ENCODE results near the gene SIX4. TPM values are rescaled to one million over a fixed set of nuclear protein-coding genes. Genes with fewer than 3 reads are reported as not detected.

SIX4 gene
- total RNA-seq, 2 donors from 2014 or later: 17.6 to 21.3 TPM

DNA sequence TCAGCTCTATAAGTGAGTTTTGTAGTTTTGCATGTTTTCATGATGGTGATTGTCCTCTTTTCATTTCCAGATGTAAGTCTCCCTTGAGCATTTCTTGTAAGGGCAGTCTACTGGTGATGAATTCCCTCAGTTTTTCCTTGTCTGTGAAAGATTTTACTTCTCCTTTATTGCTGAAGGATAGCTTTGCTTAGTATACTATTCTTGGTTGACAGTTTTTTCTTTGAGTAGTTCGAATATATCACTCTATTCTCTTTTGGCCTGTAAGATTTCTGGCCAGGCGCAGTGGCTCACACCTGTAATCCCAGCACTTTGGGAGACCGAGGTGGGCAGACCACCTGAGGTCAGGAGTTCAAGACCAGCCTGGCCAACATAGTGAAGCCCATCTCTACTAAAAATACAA lies 23.6 kb downstream of the SIX4 start:
- Histone ChIP-seq H3K4me1 (replicated peaks) (no peaks in the 10 kb centered on the region), H3K27me3 (replicated peaks; ENCODE audit: insufficient read depth) (no peaks in the 10 kb centered on the region), H3K36me3 (no peaks in the 10 kb centered on the region), H3K27ac (no peak overlapping the region), H3K9me3 (no peaks in the 10 kb centered on the region), H3K4me3 (no peak overlapping the region)
- WGBS: 96% methylated on average over 3 of the region's 3 CpGs
- TF ChIP-seq POLR2AphosphoS5 (IDR thresholded peaks at IDR 0.05): no peak
- no peak for TF ChIP-seq POLR2A (IDR thresholded peaks at IDR 0.05)
- TF ChIP-seq CTCF (IDR thresholded peaks at IDR 0.05): no peak
- no peak for DNase-seq (ENCODE audit: low spot score)
- intact Hi-C loops (cut with DNase I): no loop called here

- no peaks in the 10 kb centered on the region for H3K9me3 ChIP-seq
- TF ChIP-seq POLR2A (IDR thresholded peaks at IDR 0.05): no peak
- TF ChIP-seq CTCF (IDR thresholded peaks at IDR 0.05): no peak
- TF ChIP-seq POLR2AphosphoS5 (IDR thresholded peaks at IDR 0.05): no peak
- no peak overlapping the region for H3K4me3 ChIP-seq
- no peak for DNase-seq (ENCODE audit: low spot score)
- intact Hi-C loops (cut with DNase I): no loop called here
- H3K27ac ChIP-seq: no peak overlapping the region
- no peaks in the 10 kb centered on the region for H3K4me1 ChIP-seq (replicated peaks)
- H3K27me3 ChIP-seq (replicated peaks; ENCODE audit: insufficient read depth): no peaks in the 10 kb centered on the region
- 83% methylated on average over 4 of the region's 4 CpGs for WGBS
- no peaks in the 10 kb centered on the region for H3K36me3 ChIP-seq
These were observed 28.8 kb downstream of the SIX4 start for GRCh38 chr14:60695327-60695726.

DNA sequence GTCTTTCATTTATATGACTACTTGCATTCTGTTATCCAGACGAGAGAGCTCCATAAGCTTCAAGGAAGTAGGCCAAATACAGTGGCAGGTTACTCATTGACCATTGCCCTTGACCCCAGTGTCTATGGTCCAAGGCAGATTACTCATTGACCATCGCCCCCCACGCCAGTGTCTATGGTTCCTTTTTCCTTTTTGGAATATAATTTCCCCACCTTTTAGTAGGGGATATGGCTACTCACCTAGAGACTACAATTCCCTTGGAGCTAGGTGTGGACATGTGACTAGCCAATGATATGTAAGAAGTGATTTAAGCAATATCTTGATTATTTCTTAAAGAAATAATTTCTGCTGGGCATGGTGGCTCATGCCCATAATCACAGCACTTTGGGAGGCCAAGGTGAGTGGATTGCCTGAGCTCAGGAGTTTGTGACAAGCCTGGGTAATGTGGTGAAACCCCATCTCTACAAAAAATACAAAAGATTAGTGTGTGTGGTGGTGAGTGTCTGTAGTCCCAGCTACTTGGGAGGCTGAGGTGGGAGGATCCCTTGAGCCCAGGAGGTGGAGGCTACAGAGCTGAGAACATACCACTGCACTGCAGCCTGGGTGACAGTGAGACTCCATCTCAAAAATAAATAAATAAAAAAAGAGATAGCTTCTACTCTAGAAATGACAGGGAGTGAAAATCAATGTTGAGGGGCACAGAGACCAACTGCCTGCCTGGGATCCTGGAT lies 32.6 kb downstream of the SIX4 start:
- no peak overlapping the region for H3K4me3 ChIP-seq
- no peaks in the 10 kb centered on the region for H3K36me3 ChIP-seq
- DNase-seq (ENCODE audit: low spot score): no peak
- no peak overlapping the region for H3K27ac ChIP-seq
- WGBS: 91% methylated on average over 3 of the region's 3 CpGs
- intact Hi-C loops (cut with DNase I): no loop called here
- H3K9me3 ChIP-seq: no peaks in the 10 kb centered on the region
- no peak for TF ChIP-seq CTCF (IDR thresholded peaks at IDR 0.05)
- TF ChIP-seq POLR2A (IDR thresholded peaks at IDR 0.05): no peak
- TF ChIP-seq POLR2AphosphoS5 (IDR thresholded peaks at IDR 0.05): no peak
- H3K4me1 ChIP-seq (replicated peaks): no peaks in the 10 kb centered on the region
- H3K27me3 ChIP-seq (replicated peaks; ENCODE audit: insufficient read depth): no peaks in the 10 kb centered on the region

GRCh38 chr14:60686865-60687264 lies 37.3 kb downstream of the SIX4 start:
- H3K27me3 ChIP-seq (replicated peaks; ENCODE audit: insufficient read depth): no peaks in the 10 kb centered on the region
- TF ChIP-seq POLR2A (IDR thresholded peaks at IDR 0.05) (no peak), CTCF (IDR thresholded peaks at IDR 0.05) (no peak), POLR2AphosphoS5 (IDR thresholded peaks at IDR 0.05) (no peak)
- H3K27ac ChIP-seq: no peak overlapping the region
- no peaks in the 10 kb centered on the region for H3K9me3 ChIP-seq
- no peaks in the 10 kb centered on the region for H3K4me1 ChIP-seq (replicated peaks)
- no peaks in the 10 kb centered on the region for H3K36me3 ChIP-seq
- H3K4me3 ChIP-seq: no peak overlapping the region
- DNase-seq (ENCODE audit: low spot score): no peak
- intact Hi-C loops (cut with DNase I): no loop called here

DNA sequence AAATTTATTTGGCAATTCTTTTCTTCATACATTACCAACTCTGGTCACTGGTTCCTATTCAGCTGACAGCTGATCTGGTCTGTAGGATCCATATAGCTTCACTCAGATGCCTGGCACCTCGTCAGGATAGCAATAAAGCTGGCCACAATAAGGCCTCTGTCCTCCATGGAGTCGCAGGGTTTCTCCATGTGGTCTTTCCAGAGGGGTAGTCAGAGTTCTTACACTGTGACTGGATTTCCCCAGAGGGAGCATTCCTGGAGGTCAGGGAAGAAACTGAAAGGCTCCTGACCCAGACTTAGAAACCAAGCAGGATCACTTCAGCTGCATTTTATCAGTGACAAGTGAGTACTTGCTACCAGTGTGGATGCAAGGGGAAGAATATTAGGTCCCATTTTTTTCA lies 39.9 kb downstream of the SIX4 start:
- H3K4me1 ChIP-seq (replicated peaks): no peaks in the 10 kb centered on the region
- intact Hi-C loops (cut with DNase I): no loop called here
- H3K9me3 ChIP-seq: no peaks in the 10 kb centered on the region
- no peak for DNase-seq (ENCODE audit: low spot score)
- H3K4me3 ChIP-seq: no peak overlapping the region
- TF ChIP-seq POLR2AphosphoS5 (IDR thresholded peaks at IDR 0.05) (no peak), POLR2A (IDR thresholded peaks at IDR 0.05) (no peak), CTCF (IDR thresholded peaks at IDR 0.05) (no peak)
- H3K36me3 ChIP-seq: no peaks in the 10 kb centered on the region
- no peaks in the 10 kb centered on the region for H3K27me3 ChIP-seq (replicated peaks; ENCODE audit: insufficient read depth)
- WGBS: 74% methylated on average over 2 of the region's 2 CpGs
- H3K27ac ChIP-seq: no peak overlapping the region

Data from prostate gland (tissue), 2 donors.